H9 (cell line): ENCODE measurements around the gene TBC1D5. TPM values are rescaled to one million over a fixed set of nuclear protein-coding genes. Genes with fewer than 3 reads are reported as not detected.

ENCODE experiments used
- DNase-seq: peaks from one replicate; pipeline ENCODE4 v3.0.0-alpha.2; 2017
- H2AFZ ChIP-seq: one replicate; pipeline ENCODE4 v1.6.1; 2013; ENCODE audit warnings: mild to moderate bottlenecking, low read length, control low read depth, moderate library complexity
- H2AK5ac ChIP-seq: 2 replicates; pipeline ENCODE4 v1.6.1; 2013; ENCODE audit warnings: low read length, control low read depth, mixed read lengths; ENCODE audit not compliant: insufficient read length
- H2BK120ac ChIP-seq: one replicate; pipeline ENCODE4 v1.6.1; 2013; ENCODE audit warnings: low read depth, mild to moderate bottlenecking, low read length, control low read depth, inconsistent platforms; ENCODE audit not compliant: poor library complexity, severe bottlenecking
- H2BK12ac ChIP-seq: 2 replicates; pipeline ENCODE4 v1.6.1; 2013; ENCODE audit warnings: low read length, control low read depth, mixed read lengths, low read depth; ENCODE audit not compliant: insufficient read length
- H2BK15ac ChIP-seq: 2 replicates; pipeline ENCODE4 v1.6.1; 2013; ENCODE audit warnings: low read depth, low read length, control low read depth
- H2BK20ac ChIP-seq: one replicate; pipeline ENCODE4 v1.6.1; 2013; ENCODE audit warnings: low read depth, mild to moderate bottlenecking, low read length, control low read depth, inconsistent platforms; ENCODE audit not compliant: poor library complexity, severe bottlenecking
- H2BK5ac ChIP-seq: 2 replicates; pipeline ENCODE4 v1.6.1; 2013; ENCODE audit warnings: low read length, control low read depth, mixed read lengths; ENCODE audit not compliant: insufficient read length
- H3K14ac ChIP-seq: 2 replicates; pipeline ENCODE4 v1.6.1; 2013; ENCODE audit warnings: low read length, control low read depth; ENCODE audit not compliant: insufficient read depth
- H3K18ac ChIP-seq: 2 replicates; pipeline ENCODE4 v1.6.1; 2013; ENCODE audit warnings: low read depth, mild to moderate bottlenecking, mixed read lengths, low read length, control low read depth; ENCODE audit not compliant: insufficient read length
- H3K23ac ChIP-seq: 2 replicates; pipeline ENCODE4 v1.6.1; 2013; ENCODE audit warnings: low read length, control low read depth, mixed read lengths, low read depth; ENCODE audit not compliant: insufficient read length
- H3K23me2 ChIP-seq: 2 replicates; pipeline ENCODE4 v1.6.1; 2013; ENCODE audit warnings: low read depth, mild to moderate bottlenecking, mixed read lengths, low read length, control low read depth; ENCODE audit not compliant: insufficient read length, poor library complexity, severe bottlenecking
- H3K27ac ChIP-seq: 2 replicates; pipeline ENCODE4 v1.5.1; 2013; ENCODE audit warnings: low read length, control low read depth, mixed read lengths, low read depth; ENCODE audit not compliant: insufficient read length
- H3K27me3 ChIP-seq: 2 replicates; pipeline ENCODE4 v1.6.1; 2013; ENCODE audit warnings: low read length, control low read depth, inconsistent platforms; ENCODE audit not compliant: insufficient read depth
- H3K4ac ChIP-seq: 2 replicates; pipeline ENCODE4 v1.6.1; 2013; ENCODE audit warnings: low read depth, mild to moderate bottlenecking, control low read depth, inconsistent platforms, low read length, moderate library complexity
- H3K4me1 ChIP-seq: 2 replicates; pipeline ENCODE4 v1.6.1; 2013; ENCODE audit warnings: low read length, control low read depth, inconsistent platforms; ENCODE audit not compliant: insufficient read depth
- H3K4me2 ChIP-seq: 2 replicates; pipeline ENCODE4 v1.6.1; 2013; ENCODE audit warnings: low read length, control low read depth, mixed read lengths; ENCODE audit not compliant: insufficient read length, insufficient read depth
- H3K56ac ChIP-seq: 2 replicates; pipeline ENCODE4 v1.6.1; 2013; ENCODE audit warnings: low read depth, mild to moderate bottlenecking, mixed read lengths, low read length, control low read depth; ENCODE audit not compliant: insufficient read length
- H3K79me1 ChIP-seq: 2 replicates; pipeline ENCODE4 v1.6.1; 2013; ENCODE audit warnings: low read depth, mild to moderate bottlenecking, moderate library complexity, low read length, control low read depth, inconsistent platforms; ENCODE audit not compliant: insufficient read depth, poor library complexity, severe bottlenecking
- H3K79me2 ChIP-seq: 2 replicates; pipeline ENCODE4 v1.6.1; 2013; ENCODE audit warnings: low read length, control low read depth, inconsistent platforms; ENCODE audit not compliant: insufficient read depth
- H3K9ac ChIP-seq: 2 replicates; pipeline ENCODE4 v1.6.1; 2013; ENCODE audit warnings: low read length, control low read depth, mixed read lengths; ENCODE audit not compliant: insufficient read length; ENCODE audit errors: extremely low read depth
- H3K9me3 ChIP-seq: one replicate; pipeline ENCODE4 v1.6.1; 2013; ENCODE audit warnings: low read depth, low read length, inconsistent platforms; ENCODE audit not compliant: control insufficient read depth
- H3T11ph ChIP-seq: one replicate; pipeline ENCODE4 v1.6.1; 2013; ENCODE audit warnings: mild to moderate bottlenecking, low read length, control low read depth, inconsistent platforms
- H4K20me1 ChIP-seq: one replicate; pipeline ENCODE4 v1.6.1; 2013; ENCODE audit not compliant: control insufficient read depth, insufficient read length, insufficient read depth
- H4K5ac ChIP-seq: 2 replicates; pipeline ENCODE4 v1.6.1; 2013; ENCODE audit warnings: low read depth, mild to moderate bottlenecking, mixed read lengths, low read length, control low read depth; ENCODE audit not compliant: insufficient read length
- H4K8ac ChIP-seq: replicated peaks from 2 replicates; pipeline ENCODE4 v1.6.1; 2013; ENCODE audit warnings: low read length, control low read depth, mixed read lengths, low read depth; ENCODE audit not compliant: insufficient read length
- H4K91ac ChIP-seq: 2 replicates; pipeline ENCODE4 v1.6.1; 2013; ENCODE audit warnings: low read depth, mild to moderate bottlenecking, moderate library complexity, mixed read lengths, low read length, control low read depth; ENCODE audit not compliant: insufficient read length
- H3K27ac Mint-ChIP-seq, 3 experiments: 2 replicates in 2 of 3; 3 replicates in 1 of 3; pipeline ENCODE4 v1.8.0; 2020 to 2021; ENCODE audit warnings: mixed read lengths in 3 of 3, mild to moderate bottlenecking in 1 of 3, moderate library complexity in 1 of 3
- H3K27me3 Mint-ChIP-seq: 2 replicates; pipeline ENCODE4 v1.8.0; 2021; ENCODE audit warnings: low read depth, mild to moderate bottlenecking, moderate library complexity, mixed read lengths
- H3K36me3 Mint-ChIP-seq, 3 experiments: 2 replicates in 2 of 3; 3 replicates in 1 of 3; pipeline ENCODE4 v1.8.0; 2020 to 2021; ENCODE audit warnings: low read depth in 3 of 3, mixed read lengths in 3 of 3; ENCODE audit not compliant: insufficient read depth in 1 of 3
- H3K4me1 Mint-ChIP-seq, 2 experiments: 2 replicates each; pipeline ENCODE4 v1.8.0; 2020; ENCODE audit warnings: mixed read lengths in 2 of 2
- H3K4me3 Mint-ChIP-seq, 2 experiments: 2 replicates in 1 of 2; 3 replicates in 1 of 2; pipeline ENCODE4 v1.8.0; 2020 to 2021; ENCODE audit warnings: mild to moderate bottlenecking in 2 of 2, mixed read lengths in 2 of 2, moderate library complexity in 1 of 2
- H3K9me3 Mint-ChIP-seq, 2 experiments: 2 replicates in 1 of 2; 3 replicates in 1 of 2; pipeline ENCODE4 v1.8.0; 2020; ENCODE audit warnings: mild to moderate bottlenecking in 2 of 2, mixed read lengths in 2 of 2, moderate library complexity in 1 of 2
- WGBS: extraction: QIAGEN DNeasy Blood & Tissue Kit; methylation state at CpG from one replicate; pipeline ENCODE4 v1.1.7; 2013; ENCODE audit warnings: missing lambda C conversion rate, low lambda C conversion rate, mixed read lengths; ENCODE audit not compliant: insufficient read length; ENCODE audit errors: extremely low coverage; 5-methylcytosine and 5-hydroxymethylcytosine counted together
- total RNA-seq: library from RNA; stranded (reverse); gene quantifications from 2 replicates; pipeline ENCODE4 v1.2.1, GENCODE V29; 2021
- TF ChIP-seq, protein P1 (sequence below): fragments of 200-600 bp; sonication (generic); conservative IDR thresholded peaks from 3 replicates; pipeline ENCODE4 v1.8.0; 2021; ENCODE audit warnings: antibody characterized with exemption, mild to moderate bottlenecking

Gene TBC1D5
- total RNA-seq, 1 experiment from 2014 or later = 25.0 TPM

DNA sequence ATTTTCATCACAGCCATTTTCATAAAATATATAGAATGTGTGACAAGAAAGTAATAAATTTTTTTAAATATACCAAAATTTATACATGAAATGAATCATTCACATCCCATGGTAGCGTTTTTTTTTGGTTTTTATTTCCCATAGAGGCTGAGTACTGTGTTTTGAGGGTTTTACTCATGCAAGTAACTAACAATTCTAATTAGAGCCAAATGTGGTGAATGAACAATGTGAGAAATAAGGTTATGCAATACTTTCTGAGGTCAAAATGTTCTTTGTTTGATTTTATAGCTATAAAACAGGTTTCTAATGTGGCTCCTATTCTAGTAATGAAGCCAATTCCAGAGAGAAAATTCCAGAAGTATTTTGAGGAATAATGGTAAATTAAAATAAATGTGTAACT, 386.8 kb downstream of the TBC1D5 start:
- no peak overlapping the region for H2BK5ac ChIP-seq
- Mint-ChIP-seq H3K4me1 (peaks cover 10 to 14% of the 10 kb centered on the region in 2 experiments), H3K27ac (no peak overlapping the region), H3K4me3 (no peak overlapping the region), H3K27me3 (no peaks in the 10 kb centered on the region), H3K36me3 (no peaks in the 10 kb centered on the region), H3K9me3 (no peaks in the 10 kb centered on the region)
- H3K27me3 ChIP-seq = no peaks in the 10 kb centered on the region
- no peak overlapping the region for H4K8ac ChIP-seq
- H3K18ac ChIP-seq = no peak overlapping the region
- H2BK20ac ChIP-seq = no peak overlapping the region
- no peak overlapping the region for H3K56ac ChIP-seq
- no peak overlapping the region for H3K23ac ChIP-seq
- no peak overlapping the region for H2AK5ac ChIP-seq
- H3K14ac ChIP-seq = no peak overlapping the region
- TF ChIP-seq, protein P1, sequence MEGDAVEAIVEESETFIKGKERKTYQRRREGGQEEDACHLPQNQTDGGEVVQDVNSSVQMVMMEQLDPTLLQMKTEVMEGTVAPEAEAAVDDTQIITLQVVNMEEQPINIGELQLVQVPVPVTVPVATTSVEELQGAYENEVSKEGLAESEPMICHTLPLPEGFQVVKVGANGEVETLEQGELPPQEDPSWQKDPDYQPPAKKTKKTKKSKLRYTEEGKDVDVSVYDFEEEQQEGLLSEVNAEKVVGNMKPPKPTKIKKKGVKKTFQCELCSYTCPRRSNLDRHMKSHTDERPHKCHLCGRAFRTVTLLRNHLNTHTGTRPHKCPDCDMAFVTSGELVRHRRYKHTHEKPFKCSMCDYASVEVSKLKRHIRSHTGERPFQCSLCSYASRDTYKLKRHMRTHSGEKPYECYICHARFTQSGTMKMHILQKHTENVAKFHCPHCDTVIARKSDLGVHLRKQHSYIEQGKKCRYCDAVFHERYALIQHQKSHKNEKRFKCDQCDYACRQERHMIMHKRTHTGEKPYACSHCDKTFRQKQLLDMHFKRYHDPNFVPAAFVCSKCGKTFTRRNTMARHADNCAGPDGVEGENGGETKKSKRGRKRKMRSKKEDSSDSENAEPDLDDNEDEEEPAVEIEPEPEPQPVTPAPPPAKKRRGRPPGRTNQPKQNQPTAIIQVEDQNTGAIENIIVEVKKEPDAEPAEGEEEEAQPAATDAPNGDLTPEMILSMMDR = no peak
- no peaks in the 10 kb centered on the region for H3K79me1 ChIP-seq
- H3T11ph ChIP-seq = no peak overlapping the region
- no peak overlapping the region for H4K5ac ChIP-seq
- H2BK12ac ChIP-seq = no peak overlapping the region
- H2BK15ac ChIP-seq = no peak overlapping the region
- H3K79me2 ChIP-seq = no peaks in the 10 kb centered on the region
- H4K91ac ChIP-seq = no peak overlapping the region
- H2BK120ac ChIP-seq = no peak overlapping the region
- H4K20me1 ChIP-seq = no peaks in the 10 kb centered on the region
- H3K4ac ChIP-seq = no peak overlapping the region
- no CpG with 5 or more reads among the region's 1 CpG for WGBS
- H3K23me2 ChIP-seq = no peaks in the 10 kb centered on the region
- 0 out of 2 replicates have a peak, but pooled peaks cover 3% of the 10 kb centered on the region for H3K4me1 ChIP-seq
- no peak overlapping the region for H3K9ac ChIP-seq
- H3K4me2 ChIP-seq = no peak overlapping the region
- DNase-seq = no peak
- no peak overlapping the region for H3K27ac ChIP-seq
- H3K9me3 ChIP-seq = no peaks in the 10 kb centered on the region
- H2AFZ ChIP-seq = no peak overlapping the region
